GM10847 (cell line): ENCODE results near the gene MYB.

Source experiments
- POLR2A ChIP-seq: IDR thresholded peaks from 2 replicates; pipeline ENCODE4 v1.6.1; 2011; ENCODE audit not compliant: insufficient read length; ENCODE audit errors: extremely low read depth

The MYB gene

DNA sequence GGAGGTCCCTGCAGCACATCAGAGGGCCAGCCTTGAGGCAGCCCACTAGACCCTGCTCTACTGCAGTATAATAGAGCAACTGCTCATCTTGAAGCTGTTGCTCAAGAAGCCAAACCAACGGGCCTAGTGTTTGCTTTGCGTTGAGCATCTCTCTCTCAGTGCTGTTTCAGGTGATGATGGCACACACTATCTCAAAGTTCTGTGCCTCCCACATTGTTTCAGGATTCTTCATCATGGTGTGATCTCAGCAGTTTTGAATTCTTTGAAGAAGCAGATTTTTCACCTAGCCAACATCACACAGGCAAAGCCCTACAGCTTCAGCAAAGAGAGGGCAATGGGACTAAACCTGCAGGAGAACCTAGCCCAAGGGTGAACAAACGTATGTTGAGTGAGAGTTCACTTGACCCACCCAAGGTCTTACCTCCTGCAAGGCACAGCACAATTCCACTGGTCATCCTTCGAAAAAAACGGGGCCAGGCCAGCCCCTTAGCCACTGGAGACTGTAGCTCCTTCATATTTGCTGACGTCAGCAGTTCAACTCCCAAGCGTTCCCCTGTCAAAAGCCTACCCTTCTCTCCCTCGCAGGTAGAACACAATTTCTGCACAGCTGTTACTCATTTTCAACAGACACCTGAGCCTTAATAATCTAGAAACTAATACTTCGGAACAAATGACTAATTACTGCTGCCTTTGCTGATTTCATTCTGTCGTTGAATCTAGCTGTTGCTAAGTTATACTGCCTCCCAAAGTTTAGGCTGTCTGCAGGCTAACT lies 15.8 kb downstream of the MYB start:
- TF ChIP-seq POLR2A = no peak

DNA sequence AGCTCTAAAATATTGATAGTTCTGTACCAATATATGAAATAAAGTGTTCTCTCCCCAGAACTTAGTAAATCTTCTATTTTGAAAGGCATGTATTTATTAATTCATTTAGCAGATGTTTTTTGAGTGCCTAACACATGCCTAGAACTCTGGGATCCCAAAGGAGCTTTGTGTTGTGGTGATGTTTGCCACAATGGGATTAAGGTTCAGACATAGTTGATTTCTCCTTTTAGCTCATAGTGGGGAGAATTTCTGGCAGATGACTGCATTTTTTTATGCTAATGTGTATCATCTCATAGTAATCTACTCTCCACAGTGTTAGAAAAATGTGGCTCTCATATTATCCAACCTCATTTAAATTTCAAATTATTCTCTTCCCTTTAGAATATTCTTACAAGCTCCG lies 21.7 kb downstream of the MYB start:
- no peak for TF ChIP-seq POLR2A

DNA sequence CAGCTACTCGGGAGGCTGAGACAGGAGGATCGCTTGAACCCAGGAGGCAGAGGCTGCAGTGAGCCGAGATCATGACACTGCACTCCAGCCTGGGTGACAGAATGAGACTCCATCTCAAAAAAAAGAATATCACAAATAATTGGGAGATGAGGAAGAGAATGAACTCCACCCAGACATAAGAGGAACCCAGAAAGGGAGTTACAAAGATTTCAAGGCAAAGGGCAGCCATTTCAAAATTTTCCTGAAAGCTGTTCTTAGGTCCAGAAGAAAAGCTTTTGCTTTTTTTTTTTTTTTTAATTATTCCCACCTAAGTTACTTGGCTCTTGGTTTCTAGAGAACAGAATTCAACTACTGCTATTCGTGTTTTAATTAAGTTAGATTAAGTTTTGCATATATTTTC lies 23.8 kb downstream of the MYB start:
- TF ChIP-seq POLR2A = no peak

DNA sequence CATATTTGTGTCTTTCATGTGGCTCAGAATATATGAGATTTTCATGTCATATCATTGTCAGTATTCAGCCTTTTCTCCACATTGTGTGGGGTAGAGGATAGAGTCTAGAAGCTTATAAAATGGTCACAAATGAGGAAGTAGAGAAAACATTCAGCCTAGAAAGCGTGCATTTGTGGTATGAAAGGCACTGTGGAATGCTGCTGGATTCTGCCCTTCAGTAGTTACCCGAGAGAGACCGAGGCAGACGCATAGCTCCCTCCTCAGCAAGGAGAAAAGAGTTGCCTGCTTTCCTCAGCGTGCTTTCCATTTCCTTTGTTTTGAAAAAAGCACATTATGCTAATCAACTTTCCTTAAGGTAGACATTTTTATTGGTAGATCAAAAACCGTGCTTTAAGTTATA lies 28.7 kb downstream of the MYB start:
- TF ChIP-seq POLR2A = no peak

DNA sequence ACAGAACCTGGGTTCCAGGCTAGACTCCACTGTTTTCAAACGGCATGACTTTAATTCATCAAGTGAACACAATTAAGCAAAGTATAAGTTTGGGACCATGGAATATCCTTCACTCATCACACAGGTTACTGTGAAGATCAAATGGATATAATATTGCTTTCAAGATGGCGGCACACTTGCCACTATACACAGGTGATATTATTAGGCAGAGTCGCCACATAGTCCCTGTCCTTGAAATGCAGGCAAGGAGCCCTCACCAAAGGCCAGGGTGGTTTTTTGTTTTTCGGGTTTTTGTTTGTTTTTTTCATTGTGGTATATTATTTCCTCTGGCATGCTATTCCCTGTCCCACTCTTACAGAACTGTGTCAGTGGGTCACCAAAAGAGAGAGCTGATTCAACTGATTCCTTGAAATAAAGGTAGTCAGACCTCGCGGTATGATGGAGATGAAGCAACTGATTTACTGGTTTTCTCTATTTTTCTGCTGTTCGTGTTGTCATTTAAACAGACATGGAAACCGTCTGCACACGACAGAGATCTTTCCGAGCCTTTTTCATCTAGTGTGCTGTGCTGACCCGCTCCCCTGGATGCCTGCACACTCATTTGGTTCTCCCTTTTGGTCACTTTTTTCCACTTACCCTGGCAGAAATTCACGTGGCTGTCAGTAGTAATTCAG lies 29.7 kb downstream of the MYB start:
- TF ChIP-seq POLR2A = no peak

DNA sequence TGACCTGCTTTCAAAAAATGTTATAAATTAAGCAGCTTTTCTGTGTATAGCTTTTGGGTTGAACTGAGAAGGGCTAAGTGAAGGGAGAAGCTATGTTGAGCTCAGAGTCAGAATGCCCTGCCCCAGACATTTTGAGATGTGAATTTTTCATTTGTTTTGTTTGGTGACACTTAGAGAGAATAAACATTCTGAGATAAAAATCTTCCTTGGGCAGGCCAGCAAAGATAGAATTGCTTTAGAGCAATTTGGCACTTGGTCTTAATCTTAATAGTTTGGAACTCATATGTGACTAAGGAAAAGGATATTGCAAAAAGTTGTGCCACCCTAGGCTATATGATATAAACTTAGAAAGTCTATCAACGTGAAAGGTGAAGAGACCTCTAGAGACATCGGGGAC lies 30.2 kb downstream of the MYB start:
- TF ChIP-seq POLR2A = no peak

DNA sequence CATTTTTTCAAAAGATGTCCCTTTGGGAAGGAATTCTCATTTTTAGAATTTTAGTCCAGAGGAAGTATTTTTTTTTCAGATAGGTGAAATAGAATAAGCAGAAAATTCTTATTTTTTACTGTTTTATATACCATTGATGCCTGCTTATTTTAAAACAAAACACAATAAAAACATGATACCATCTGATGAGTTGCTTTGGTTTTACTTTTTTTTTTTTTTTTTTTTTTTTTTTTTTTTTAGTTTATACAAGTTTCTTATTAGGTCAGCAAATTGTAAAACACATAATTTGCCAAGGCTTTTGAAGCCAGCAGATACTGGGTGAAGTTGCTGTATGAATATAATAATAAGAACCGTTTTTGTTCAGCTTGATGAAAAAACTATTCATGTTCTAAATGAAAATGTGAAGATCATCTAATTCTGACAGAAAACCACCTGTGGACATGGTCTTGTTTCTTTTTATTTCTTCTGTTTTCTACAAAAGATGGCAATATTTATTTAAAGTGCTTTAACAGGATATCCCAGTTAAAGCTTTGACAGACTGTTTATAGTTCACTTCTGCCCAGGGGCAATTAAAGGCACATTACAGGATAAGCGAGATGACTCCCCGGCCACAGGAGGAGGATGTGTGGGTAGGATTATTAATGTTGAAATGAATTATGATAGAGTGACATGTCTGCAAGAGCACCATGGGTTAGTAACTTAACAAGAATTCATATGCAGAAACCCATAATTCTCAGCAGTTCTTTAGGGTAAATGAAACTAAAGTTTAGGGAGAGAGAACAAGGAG lies 31.1 kb downstream of the MYB start:
- no peak for TF ChIP-seq POLR2A

DNA sequence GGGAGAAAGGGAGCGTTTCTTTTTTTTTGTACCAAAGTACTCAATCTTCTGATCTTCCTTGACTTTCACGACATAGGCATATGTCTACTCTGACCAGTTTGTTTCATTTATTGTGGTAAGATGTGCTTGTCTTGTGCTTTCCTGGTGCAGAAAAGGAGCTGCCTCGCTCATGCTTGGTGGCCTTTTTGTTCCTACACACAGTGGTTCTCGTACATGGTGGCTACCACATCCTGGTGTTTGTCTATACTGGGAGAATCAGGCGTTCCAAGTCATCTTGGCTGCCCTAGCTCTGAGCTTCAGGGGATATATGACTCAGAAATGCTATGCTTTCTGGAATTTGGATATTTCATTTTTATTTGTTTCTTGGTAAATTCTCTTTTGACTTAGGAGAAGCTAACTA lies 31.8 kb downstream of the MYB start:
- TF ChIP-seq POLR2A = no peak

DNA sequence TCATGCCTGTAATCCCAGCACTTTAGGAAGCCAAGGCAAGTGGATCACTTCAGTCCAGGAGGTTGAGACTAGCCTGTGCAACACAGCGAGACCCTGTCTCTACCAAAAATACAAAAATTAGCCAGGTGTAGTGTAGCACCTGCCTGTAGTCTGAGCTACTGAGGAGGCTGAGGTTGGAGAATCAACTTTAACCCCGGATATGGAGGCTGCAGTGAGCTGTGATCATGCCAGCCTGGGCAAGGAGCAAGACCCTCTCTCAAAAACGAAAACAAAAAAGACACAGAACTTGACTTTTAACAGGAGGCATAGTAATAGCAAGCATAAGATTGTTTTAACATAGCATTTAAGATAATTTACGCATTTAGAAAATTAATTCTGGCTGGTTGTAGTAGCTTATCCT lies 32.5 kb downstream of the MYB start:
- no peak for TF ChIP-seq POLR2A

DNA sequence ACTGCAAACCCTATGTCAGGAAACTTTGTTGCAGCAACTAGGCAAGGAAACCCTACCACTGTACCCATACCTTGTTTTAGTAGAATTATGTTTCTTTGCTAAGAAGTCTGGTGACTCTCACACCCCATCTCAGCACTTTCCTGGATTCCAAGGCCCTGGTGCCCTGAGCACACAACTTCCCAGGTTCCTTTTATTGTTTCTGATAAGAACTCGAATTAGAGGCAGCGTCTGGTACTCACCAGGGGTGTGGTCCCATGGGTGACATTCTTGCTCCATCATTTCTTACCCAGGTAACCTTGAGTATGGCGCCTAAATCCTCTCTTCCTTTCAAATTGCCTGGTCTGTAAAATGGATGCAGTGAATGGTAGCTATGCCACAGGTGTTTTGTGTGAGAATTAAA lies 34.1 kb downstream of the MYB start:
- no peak for TF ChIP-seq POLR2A

DNA sequence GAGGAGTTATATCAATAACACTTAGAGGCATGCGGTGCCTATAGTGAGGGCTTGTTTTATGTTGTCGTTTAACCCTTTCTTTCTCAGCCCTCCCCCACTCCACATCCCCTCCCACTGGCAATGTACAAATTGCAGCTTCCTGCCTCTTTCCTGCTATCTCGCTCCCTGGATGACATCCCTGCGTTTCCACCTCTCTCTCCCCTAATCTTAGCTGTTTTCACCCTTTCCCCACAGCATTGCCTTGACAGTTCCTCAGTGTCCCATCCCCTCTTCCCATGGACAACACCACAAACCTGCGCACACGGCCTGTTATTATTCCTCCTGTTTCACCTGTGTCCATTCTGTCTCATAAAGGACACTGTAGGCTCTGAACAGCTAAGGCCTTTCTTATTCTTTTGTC lies 34.5 kb downstream of the MYB start:
- no peak for TF ChIP-seq POLR2A

DNA sequence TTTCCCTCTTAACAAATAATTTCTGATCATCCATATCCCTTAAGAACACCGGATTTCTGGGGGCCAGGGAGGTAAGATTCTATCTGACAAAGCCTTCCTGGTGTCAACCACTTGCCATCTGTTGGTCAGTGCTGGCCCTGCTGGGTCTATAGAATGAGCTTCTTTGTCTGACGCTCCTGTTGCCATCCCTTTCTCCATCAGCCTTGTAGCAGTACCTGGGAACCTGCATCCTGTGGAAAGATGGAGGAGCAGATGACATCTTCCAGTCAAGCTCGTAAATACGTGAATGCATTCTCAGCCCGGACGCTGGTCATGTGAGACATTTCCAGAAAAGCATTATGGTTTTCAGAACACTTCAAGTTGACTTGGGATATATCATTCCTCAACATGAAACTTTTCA lies 36.6 kb downstream of the MYB start:
- TF ChIP-seq POLR2A = no peak

DNA sequence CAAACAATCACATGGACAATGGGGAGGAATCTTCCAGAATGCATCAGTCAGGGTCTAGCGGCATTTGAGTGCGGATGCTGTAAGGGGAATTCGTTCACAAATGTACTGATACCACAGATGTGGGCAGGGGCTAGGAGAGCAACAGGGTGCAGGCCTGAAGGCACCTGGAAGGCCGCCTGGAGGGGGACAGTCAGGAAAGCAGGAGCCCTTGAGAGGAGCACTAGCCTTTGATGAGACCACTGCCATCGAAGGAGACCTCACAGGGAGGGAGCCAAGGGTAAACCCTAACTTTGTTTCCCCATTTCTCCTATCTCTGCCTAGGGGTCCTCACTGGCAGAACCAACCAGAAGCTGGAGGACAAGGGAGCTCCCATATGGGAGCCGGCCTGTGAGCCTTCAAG lies 38.2 kb downstream of the MYB start:
- TF ChIP-seq POLR2A = no peak

DNA sequence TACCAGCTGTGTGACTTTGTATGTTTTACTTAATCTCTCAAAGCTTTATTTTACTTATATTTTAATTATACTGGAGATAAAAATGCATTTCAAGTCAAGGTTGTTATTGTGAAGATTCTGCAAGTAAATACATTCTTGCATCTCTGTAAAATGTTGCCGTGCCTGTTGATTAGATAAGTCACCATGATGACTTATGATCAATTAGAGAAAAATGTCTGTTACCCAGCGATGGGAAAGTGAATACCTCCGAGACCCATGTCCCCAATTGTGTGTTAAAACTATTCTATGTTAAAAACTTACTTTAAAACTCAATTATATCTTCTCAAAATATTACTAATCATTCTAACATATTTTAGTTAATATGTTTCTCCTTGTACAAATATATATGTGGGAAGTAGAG lies 39.9 kb downstream of the MYB start:
- no peak for TF ChIP-seq POLR2A

DNA sequence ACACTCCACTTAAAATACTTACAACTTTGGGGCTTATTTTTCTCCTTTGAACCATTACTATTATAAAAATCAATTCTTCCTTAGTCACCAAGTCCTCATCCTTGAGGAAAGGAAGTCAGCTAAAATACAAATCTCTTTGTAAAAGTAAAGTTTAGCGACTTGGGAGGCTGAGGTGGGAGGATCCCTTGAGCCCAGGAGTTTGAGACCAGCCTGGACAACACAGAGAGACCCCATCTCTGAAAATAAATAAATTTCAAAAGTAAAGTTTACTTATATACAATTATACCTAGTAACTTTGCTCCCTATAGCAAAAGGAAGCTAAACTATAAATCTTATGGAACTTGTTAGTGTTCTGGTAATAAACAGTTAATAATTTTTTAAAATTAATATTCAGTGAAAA lies 40.4 kb downstream of the MYB start:
- TF ChIP-seq POLR2A = no peak

DNA sequence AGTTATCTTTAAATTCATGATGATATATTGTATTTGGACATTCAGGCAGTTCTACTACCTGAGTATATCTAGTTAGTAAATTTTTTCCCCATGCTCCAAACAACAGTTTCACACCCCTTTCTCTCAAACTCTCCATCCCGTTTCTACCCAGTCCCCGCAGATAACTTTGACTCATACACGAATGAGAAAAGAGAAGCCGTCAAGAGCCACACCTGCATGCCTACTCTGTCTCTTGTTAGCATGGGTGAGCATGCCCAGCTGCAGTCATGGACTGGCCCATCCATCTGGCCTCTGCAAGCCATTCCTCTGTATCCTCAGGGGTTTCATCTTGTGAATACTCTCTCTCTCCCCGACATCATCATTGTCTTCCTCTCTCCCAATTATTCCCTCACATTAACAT lies 41.5 kb downstream of the MYB start:
- no peak for TF ChIP-seq POLR2A
